GM18520 (cell line): ENCODE results near the gene CPEB3.

ENCODE experiments used
- ATAC-seq: cut with Tn5 transposase; IDR thresholded peaks from one replicate; pipeline ENCODE4 v1.9.1; 2021; ENCODE audit not compliant: unreplicated experiment

Gene CPEB3

GRCh38 chr10:92268748-92269147 is 22.1 kb downstream of the CPEB3 start:
- ATAC-seq, result no peak

- peak; percentile 61 for ATAC-seq
Measured at GRCh38 chr10:92267343-92267742, 23.5 kb downstream of the CPEB3 start.

GRCh38 chr10:92265687-92266258 is 25.1 kb downstream of the CPEB3 start:
- peak; percentile 44 for ATAC-seq

GRCh38 chr10:92264249-92264648 is 26.6 kb downstream of the CPEB3 start:
- ATAC-seq, result no peak

GRCh38 chr10:92263396-92263795 is 27.5 kb downstream of the CPEB3 start:
- no peak for ATAC-seq

GRCh38 chr10:92248566-92248965 is 42.3 kb downstream of the CPEB3 start:
- ATAC-seq, result no peak

- no peak for ATAC-seq
Measured at GRCh38 chr10:92244796-92245195, 46.1 kb downstream of the CPEB3 start.

- no peak for ATAC-seq
Measured at GRCh38 chr10:92242910-92243671, 47.8 kb downstream of the CPEB3 start.

GRCh38 chr10:92242380-92242779 is 48.5 kb downstream of the CPEB3 start:
- no peak for ATAC-seq

- ATAC-seq, result no peak
Measured at GRCh38 chr10:92241501-92241900, 49.4 kb downstream of the CPEB3 start.

- ATAC-seq, result no peak
Measured at GRCh38 chr10:92241158-92241500, 49.7 kb downstream of the CPEB3 start.

- ATAC-seq, result peak; percentile 57
Measured at GRCh38 chr10:92240289-92241157, 50.4 kb downstream of the CPEB3 start.

GRCh38 chr10:92239600-92240288 is 51.1 kb downstream of the CPEB3 start:
- no peak for ATAC-seq

- ATAC-seq, result no peak
Measured at GRCh38 chr10:92239151-92239599, 51.7 kb downstream of the CPEB3 start.

GRCh38 chr10:92238586-92239098 is 52.2 kb downstream of the CPEB3 start:
- no peak for ATAC-seq

GRCh38 chr10:92238054-92238585 is 52.8 kb downstream of the CPEB3 start:
- no peak for ATAC-seq

GRCh38 chr10:92231196-92231595 is 59.7 kb downstream of the CPEB3 start:
- no peak for ATAC-seq

- no peak for ATAC-seq
Measured at GRCh38 chr10:92222603-92223262, 68.1 kb downstream of the CPEB3 start.

GRCh38 chr10:92219559-92219958 is 71.3 kb downstream of the CPEB3 start:
- no peak for ATAC-seq

GRCh38 chr10:92218569-92218968 is 72.3 kb downstream of the CPEB3 start:
- no peak for ATAC-seq
